ENCODE measurements around the gene CDK14.

- TF ChIP-seq CTCF (IDR thresholded peaks at IDR 0.05), result no peak
- TF ChIP-seq POLR2A (IDR thresholded peaks at IDR 0.05), result no peak
Measured at GRCh38 chr7:91165846-91166230, 569.7 kb downstream of the CDK14 start.
